Measurements from ENCODE around the gene MAPKBP1. TPM values are rescaled to one million over a fixed set of nuclear protein-coding genes. Genes with fewer than 3 reads are reported as not detected.

The MAPKBP1 gene
- total and polyA plus RNA-seq, 11 donors = 6.3 to 20.5 (median 14.8) TPM

- H3K9me3 ChIP-seq = no peaks in the 10 kb centered on the region
- 85 to 89% (median 87%) methylated on average over 17 to 19 of the region's 19 CpGs for WGBS, 4 donors
- no peaks in the 10 kb centered on the region for H3K27me3 ChIP-seq
- intact Hi-C loops (cut with DNase I) = no loop called here
- TF ChIP-seq POLR2A (IDR thresholded peaks at IDR 0.05) (no peak), CTCF (IDR thresholded peaks at IDR 0.05) (no peak)
- no peaks in the 10 kb centered on the region for H3K4me1 ChIP-seq
- ATAC-seq (no peak), DNase-seq (no peak)
- H3K4me3 ChIP-seq = no peak overlapping the region
- H3K27ac ChIP-seq = no peak overlapping the region
- H3K36me3 ChIP-seq = no peaks in the 10 kb centered on the region
These were observed 88.3 kb downstream of the MAPKBP1 start for GRCh38 chr15:41862515-41863116.

- no peak for ATAC-seq
- no peak for DNase-seq
- 90 to 95% (median 92%) methylated on average over 10 to 18 of the region's 18 CpGs for WGBS, 4 donors
- H3K9me3 ChIP-seq = no peaks in the 10 kb centered on the region
- no peaks in the 10 kb centered on the region for H3K27me3 ChIP-seq
- intact Hi-C loops (cut with DNase I) = no loop called here
- no peaks in the 10 kb centered on the region for H3K36me3 ChIP-seq
- H3K4me3 ChIP-seq = no peak overlapping the region
- no peak overlapping the region for H3K27ac ChIP-seq
- peaks cover 0 to 3% (median 0%) of the 10 kb centered on the region in 12 donors for H3K4me1 ChIP-seq
- no peak for TF ChIP-seq CTCF (IDR thresholded peaks at IDR 0.05)
- no peak for TF ChIP-seq POLR2A (IDR thresholded peaks at IDR 0.05)
These were observed 91.3 kb downstream of the MAPKBP1 start for GRCh38 chr15:41865490-41866055.

- H3K36me3 ChIP-seq = no peaks in the 10 kb centered on the region
- peaks cover 0 to 10% (median 0%) of the 10 kb centered on the region in 12 donors for H3K4me1 ChIP-seq
- TF ChIP-seq CTCF (IDR thresholded peaks at IDR 0.05) (no peak), POLR2A (IDR thresholded peaks at IDR 0.05) (no peak)
- H3K9me3 ChIP-seq = no peaks in the 10 kb centered on the region
- no peak overlapping the region for H3K4me3 ChIP-seq
- WGBS, 4 donors = 75 to 100% (median 83%) methylated on average over 1 to 8 of the region's 8 CpGs
- ATAC-seq (no peak), DNase-seq (no peak)
- H3K27me3 ChIP-seq = no peaks in the 10 kb centered on the region
- no peak overlapping the region for H3K27ac ChIP-seq
- intact Hi-C loops (cut with DNase I) = no loop called here
These were observed 92.0 kb downstream of the MAPKBP1 start for GRCh38 chr15:41866263-41866703.

GRCh38 chr15:41866872-41867579 lies 92.7 kb downstream of the MAPKBP1 start:
- Histone ChIP-seq H3K9me3 (no peaks in the 10 kb centered on the region), H3K27me3 (no peaks in the 10 kb centered on the region), H3K4me3 (no peak overlapping the region), H3K4me1 (peaks cover 0 to 11% (median 0%) of the 10 kb centered on the region in 12 donors), H3K36me3 (no peaks in the 10 kb centered on the region), H3K27ac (no peak overlapping the region)
- ATAC-seq (no peak), DNase-seq (no peak)
- TF ChIP-seq CTCF (IDR thresholded peaks at IDR 0.05) (no peak), POLR2A (IDR thresholded peaks at IDR 0.05) (no peak)
- 85 to 88% (median 86%) methylated on average over 15 to 25 of the region's 25 CpGs for WGBS, 4 donors
- intact Hi-C loops (cut with DNase I) = no loop called here

Data from heart left ventricle (tissue), 16 donors.